HG03139 (cell line): ENCODE measurements around the gene CTCF.

Experiments used
- ATAC-seq: cut with Tn5 transposase; IDR thresholded peaks from one replicate; pipeline ENCODE4 v1.9.1; 2021; ENCODE audit not compliant: unreplicated experiment

Gene CTCF

DNA sequence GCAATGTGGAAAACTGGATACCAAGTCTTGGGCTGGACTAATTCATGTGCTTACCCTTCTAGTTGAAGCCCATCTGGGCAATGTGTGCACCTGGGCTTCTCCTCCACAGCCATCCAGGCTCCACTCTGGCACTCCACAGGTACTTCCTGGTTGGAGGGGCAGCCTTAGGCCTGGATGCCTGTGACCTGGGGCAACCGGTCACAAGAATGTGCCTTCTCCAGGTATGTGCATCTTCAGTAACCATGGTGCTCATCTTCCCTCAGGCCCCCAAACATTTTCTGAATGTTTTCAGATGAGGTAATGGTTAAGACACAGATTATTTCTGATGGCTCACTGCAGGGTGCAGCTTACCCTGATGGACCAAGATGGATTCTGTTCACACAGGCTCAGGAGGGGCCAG is 115.4 kb downstream of the CTCF start:
- ATAC-seq, result no peak

DNA sequence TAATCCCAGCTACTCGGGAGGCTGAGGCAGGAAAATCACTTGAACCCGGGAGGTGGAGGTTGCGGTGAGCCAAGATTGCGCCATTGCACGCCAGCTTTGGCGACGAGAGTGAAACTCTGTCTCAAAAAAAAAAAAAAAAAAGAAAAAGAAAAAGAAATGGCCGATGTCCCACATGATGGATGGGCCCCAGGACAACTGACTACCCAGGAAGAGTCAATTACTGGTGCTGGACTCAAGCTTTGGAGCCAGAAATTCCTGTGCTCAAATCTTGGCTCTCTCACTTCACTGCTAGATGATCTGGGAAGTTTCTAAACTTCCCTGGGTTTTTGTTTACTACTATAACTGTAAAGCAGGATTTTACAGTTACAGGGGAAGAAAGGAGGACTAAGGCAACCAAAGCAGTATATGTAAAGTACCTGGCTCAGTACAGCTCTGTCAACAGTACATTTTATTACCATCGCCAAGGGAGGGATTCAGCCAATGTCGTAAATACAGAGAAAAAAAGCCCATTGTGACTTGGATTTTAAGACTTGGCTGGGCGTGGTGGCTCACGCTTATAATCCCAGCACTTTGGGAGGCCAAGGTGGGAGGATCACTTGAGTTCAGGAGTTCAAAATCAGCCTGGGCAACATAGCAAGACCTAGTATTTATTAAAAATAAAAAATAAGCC is 116.2 kb downstream of the CTCF start:
- ATAC-seq, result no peak

DNA sequence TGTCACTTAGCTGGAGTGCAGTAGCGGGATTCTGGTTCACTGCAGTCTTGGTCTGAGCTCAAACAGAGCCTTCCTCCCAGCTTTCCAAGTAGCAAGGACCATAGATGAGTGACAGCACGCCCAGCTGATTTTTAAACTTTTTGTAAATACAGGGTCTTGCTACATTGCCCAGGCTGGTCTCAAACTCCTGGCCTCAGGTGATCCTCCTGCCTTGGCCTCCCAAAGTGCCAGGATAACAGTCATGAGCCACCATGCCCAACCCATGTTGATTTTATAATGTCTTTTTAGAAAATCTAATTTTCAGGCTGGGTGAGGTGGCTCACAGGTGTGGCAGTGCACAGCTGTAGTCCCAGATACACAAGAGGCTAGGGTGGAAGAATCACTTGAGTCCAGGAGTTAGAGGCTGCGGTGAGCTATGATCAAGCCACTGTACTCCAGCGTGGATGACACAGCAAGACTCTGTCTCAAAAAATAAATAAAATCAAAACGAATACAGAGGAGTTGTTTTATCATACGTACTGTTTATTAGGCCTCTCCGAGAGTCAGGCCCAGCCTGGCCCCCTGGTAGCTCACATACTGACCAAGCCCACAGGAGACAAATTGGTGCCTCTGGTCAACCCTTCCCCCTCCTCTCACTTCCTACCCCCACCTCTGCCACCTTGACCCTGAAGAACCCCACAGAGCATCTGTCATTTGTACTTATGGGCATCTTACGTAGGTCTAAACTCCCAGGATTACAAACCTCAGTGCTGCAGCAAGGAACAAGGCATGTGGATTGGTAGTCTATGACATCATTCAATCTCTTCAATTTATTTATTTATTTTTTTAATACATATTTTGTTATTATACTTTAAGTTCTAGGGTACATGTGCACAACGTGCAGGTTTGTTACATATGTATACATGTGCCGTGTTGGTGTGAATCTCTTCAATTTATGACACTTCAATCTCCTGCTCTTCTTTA is 117.9 kb downstream of the CTCF start:
- ATAC-seq, result no peak

DNA sequence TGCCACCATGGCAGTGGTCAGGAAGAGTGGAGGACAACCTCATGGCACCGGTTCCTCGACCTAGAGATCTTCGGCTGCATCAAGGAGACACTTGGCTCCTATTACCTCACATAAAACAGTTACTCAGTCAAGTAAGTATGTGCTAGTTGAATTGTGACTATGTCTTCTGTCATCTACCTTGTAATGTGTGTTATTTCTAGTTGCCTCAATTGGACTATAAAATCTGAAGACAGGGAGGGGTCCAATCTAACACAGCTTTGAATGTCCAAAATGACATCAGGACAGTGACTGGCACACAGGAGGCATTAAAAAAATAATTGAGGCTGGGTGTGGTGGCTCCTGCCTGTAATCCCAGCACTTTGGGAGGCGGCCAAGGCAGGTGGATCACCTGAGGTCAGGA is 121.4 kb downstream of the CTCF start:
- ATAC-seq, result no peak

DNA sequence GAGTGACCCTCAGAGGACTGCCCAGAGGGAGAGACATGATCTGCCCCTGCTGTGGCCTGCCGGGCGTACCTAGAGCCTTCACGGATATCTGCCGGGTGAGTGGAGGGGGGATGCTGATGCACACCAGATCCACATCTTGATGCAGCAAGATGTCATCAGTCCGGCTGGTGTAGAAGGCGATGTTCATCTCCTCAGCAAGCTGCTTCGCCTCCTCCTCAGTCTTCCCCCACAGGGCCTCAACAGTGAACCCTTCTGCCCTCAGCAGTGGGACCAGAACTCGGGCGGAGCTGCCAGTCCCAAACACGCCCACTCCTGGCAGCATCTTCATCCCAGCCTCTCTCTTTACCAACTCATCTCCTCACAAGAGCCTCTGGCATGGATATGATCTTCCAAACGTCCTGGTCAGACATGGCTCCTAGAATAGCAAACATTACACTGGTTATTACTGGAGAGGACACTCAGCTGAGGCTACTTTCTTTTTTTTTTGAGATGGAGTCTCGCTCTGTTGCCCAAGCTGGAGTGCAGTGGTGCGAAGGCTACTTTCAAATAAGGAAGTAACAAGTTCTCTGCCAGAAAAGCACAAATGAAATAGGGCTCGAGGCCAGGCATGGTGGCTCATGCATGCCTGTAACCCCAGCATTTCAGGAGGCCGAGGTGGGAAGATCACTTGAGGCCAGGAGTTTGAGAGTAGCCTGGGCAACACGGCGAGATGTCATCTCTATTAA is 123.2 kb downstream of the CTCF start:
- ATAC-seq, result no peak
